HG02759 (cell line): ENCODE results near the gene ZC3H7A.

Experiments used
- ATAC-seq: cut with Tn5 transposase; IDR thresholded peaks from one replicate; pipeline ENCODE4 v1.9.1; 2021; ENCODE audit warnings: mild to moderate bottlenecking, moderate library complexity; ENCODE audit not compliant: unreplicated experiment

The ZC3H7A gene

DNA sequence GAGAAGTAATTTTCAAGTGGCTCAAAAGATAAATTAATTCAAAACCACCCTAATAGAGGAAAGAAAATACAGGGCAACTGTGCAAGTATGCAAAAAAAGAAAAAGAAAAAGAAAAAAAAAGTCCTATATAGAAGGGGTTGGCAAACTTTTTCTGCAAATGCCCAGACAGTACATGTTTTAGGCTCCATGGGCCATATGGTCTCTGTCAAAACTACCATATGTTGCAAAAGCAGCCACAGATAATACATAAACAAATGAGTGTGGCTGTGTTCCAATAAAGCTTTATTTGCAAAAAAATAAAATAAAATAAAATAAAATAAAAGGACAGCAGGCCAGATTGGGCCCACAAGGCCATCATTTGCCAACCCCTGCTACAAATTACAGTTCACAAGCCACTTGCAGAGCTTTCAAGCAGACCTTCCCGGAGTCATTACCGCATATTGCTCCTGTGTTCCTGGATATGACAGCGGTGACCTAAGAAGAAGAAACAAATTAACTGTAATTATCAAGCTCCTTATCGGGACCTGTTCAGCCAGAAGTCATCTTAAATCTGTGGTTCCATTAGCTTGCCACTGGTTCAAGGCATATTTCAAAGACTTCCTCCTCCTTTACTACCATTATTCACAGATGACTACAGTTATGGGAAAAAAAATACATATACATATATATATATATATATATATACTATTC is 15.9 kb downstream of the ZC3H7A start:
- ATAC-seq = no peak

DNA sequence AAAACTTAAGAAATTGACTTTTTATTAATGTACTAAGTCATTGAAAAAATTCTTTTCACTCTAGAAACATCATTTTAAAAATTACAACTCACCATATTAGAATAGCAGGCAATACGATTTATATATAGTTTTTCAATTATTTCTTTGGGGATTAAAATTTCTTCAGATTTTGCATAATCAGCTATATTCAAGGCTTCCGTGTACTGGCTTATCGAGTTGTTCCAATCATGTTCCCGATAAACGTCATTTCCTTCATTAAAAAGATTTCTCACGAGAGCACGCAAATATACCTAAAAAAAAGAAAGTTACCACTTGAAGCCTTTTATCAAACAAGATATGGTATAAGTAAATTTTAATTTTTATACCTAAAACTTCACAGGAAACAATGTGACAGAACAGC is 18.0 kb downstream of the ZC3H7A start:
- ATAC-seq = no peak

DNA sequence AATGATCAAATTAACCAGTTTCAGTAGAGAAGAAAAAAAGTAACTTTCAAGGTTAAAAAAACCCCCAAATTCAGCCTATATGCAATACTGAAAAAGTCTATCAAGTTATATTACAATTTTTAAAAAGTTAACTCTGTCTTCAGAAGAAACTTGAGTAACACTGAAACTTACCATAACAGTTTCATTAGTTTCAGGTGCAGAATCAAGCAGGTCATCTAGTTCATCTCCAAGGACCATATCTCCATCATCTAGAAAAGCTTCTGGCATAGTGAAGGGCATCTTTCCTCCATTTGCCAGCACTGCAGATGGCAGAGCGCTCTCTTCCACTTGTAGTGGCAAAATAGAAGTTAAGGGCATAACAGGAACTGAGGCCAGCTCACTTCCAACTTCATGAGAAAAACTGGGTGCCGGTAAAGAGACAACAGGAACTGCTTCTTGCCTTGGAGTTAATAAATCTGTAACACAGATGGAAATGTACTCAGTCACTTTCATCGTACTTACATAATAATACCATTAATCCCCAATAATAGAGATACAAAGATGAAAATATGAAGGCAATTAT is 22.9 kb downstream of the ZC3H7A start:
- no peak for ATAC-seq

DNA sequence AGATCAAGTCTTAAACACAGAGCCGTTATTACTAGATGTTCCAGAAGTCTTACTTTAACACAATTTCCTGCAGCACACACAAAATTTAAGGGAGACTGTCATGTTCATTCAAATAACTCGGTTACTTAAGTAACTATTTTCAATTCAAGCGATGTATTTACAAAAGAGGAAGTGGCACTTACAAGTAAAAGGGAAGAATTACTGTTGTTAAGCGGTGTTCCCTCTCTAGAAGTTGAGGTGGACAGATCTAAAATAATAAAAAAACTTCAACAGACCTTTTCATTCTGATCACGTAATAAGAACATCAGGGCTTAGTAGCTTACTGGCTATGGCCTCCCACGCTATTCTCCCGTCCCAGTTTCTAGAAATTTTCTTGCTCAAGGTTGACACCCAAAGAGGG is 28.2 kb downstream of the ZC3H7A start:
- peak; percentile 45 for ATAC-seq

DNA sequence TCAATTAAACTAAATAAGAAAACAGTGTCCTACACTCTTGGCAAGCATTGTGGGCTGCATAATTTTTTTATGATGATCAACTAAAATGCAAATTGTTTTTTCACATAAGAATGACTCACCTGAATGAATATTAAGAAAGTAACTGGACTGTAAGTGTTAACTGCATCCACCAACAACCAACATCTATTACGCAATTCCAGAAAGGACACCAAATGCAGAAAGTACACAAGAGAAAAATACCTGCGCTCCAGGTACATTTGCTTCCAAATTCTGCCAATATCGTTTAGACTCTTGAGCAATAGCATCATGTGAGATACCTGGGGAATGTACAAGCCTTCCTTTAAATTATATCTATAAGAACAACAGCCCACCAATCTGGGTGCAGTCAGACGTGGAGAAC is 34.6 kb downstream of the ZC3H7A start:
- no peak for ATAC-seq

DNA sequence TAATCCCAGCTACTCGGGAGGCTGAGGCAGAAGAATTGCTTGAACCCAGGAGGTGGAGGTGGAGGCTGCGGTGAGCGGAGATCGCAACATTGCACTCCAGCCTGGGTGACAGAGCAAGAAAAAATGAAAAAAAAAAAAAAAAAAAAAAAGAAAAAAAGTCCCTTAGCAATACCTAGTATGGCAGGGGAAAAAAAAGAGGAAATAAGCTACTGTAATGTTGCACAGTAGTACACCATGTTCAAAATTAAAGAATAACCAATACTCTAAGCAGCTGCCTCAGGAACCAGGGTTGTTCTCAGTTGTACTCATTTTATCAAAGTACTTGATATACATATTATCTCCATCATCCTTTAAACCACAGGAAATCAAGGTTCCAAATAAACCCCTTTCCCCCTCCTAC is 37.1 kb downstream of the ZC3H7A start:
- no peak for ATAC-seq

DNA sequence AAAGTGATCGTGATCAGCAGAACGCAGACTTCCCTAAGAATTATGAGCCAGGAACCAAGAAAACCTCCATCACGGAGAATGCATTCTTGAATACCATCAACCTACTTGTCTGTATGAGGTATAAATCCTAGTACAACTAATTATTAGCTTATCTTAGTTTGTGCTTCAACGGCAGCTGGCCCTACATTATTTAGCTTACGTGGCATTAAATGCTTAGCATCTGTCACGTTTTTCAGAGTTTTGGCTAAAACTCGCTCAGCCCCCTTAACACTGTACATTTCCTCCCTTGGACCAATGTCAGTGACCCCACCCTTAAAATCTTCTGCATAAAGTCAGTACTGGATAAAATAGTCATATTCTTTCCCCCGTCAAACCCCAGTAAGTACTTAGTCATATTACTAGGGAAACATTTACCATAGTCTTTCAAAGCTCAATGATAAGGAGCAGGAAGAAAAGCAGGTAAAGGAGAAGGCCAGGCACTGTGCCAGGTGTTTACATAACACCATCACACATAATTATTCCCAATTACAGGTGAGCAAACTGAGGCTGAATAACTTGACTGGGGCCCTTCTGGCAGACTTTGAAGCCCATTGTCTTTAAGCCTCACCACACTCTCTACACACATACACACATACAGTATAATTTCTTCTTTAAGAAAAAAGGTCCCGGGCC is 37.8 kb downstream of the ZC3H7A start:
- ATAC-seq = no peak

DNA sequence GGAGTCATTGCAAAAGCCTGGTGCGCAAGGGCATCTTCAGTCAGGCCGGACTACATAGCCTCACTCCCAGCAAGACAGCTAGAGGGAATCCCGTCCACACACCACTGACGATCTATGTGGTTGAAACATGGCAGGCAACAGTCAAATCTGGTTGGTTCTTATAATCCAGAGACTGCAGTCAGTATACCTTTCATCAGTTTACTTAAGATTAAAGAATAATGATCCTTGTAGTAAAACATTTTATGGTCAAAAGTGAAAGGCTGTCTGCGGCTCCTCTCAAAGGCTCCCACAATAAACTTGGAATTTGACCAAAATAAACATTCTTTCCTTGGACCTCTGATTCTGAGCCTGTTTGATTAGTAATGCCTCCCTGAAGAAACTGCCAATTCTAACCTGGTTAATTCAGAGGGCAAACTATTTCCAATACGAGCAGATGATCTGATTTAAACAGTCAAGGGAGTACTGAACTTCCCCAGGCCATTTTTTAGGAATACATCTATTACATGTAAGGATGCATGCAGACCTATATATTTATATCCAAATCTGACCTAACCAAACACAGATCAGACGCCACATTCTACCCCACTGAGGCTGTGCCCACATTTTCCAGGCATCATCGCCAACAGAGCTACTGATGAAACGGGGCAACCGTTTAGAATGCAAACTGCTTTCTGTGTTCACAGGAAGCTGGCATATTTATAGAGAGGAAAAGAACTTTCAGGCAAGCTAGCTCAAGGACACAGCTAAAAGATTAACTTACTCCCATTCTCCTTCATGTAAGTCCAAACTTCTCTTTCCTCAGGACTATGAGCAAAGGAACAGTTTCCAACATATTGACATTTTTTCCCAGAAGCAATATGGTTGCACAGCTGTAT is 39.1 kb downstream of the ZC3H7A start:
- ATAC-seq = no peak

DNA sequence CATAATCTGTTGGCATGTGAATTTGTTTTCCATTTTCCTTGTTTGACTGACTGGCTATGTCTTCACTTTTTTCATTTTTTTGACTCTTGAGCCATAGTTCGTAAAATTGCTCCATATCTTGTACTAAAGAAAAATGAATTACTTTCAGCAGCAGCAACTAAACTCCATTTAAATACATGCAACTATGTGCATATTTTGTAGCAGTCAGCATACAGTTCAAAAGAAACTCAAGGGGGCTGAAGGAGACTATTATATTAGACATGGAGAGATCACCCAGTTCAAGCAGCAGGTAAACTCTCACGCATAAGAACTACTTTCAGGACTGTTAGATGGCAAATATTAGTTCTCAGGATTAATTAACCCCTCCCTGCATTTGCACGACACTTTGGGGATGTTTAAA is 40.8 kb downstream of the ZC3H7A start:
- no peak for ATAC-seq

DNA sequence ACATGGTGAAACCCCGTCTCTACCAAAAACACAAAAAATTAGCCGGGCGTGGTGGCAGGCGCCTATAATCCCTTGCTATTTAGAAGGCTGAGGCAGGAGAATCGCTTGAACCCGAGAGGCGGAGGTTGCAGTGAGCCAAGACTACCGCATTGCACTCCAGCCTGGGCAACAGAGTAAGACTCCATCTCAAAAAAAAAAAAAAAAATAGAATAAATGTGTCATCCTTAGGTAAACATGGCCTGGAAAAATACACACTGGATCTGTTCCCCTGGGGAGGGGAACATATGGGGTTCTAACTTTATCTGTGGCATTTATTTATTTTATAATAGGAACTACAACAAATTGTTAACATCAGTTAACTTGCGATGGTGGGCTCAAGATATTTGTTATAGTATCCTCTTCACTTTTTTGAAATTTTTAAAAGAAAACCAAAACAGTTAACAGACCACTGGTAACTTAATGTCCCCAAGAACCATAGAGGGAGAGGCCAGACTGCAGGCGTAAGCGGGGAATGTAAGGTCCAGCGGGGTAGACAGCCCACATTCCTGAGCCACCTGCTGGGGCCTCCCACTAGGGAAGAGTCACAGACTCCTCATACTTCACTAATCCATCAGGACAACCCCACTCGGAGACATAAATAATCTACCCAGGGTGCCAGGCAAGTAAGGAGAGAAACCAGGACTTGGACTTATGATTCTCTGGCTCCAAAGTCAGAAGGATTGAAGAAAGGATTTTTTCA is 41.9 kb downstream of the ZC3H7A start:
- ATAC-seq = no peak

DNA sequence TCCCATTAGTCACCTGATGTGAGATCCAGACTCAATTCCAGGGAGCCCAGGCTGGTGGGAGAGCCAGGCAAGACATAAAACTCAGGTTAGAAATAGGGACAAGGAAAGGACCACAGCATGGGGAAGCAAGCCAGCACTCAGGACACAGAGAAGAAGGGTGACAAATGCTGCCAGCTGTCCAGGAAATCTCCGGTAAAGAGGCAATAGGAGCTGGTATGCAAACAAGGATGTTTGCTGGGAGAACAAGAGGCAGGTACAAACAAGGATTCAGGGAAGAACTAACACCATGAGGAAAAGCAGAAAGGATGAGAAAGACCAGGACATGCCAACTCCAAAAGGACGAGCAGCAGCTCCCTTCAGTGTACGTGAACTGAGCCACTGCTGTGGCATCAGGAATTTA is 44.2 kb downstream of the ZC3H7A start:
- no peak for ATAC-seq

DNA sequence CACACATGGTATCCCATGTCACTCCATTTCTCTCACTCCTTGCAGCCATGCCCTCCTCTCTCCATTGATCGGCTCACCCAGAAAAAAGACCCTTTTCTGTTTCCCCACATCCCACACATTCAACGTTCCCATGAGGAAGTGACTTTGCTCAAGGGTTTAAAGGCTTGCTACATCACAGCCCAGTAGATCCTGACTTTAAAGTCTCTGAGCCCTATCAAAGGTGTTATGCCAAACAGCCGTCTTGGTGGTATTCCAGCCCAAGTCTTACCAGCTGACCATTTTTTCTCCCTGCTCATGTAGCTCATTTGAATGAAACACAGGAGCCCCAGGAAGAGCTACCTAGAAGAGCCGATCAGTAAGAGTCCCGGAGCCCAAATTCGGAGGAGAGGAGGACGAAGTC is 47.0 kb downstream of the ZC3H7A start:
- ATAC-seq = no peak

DNA sequence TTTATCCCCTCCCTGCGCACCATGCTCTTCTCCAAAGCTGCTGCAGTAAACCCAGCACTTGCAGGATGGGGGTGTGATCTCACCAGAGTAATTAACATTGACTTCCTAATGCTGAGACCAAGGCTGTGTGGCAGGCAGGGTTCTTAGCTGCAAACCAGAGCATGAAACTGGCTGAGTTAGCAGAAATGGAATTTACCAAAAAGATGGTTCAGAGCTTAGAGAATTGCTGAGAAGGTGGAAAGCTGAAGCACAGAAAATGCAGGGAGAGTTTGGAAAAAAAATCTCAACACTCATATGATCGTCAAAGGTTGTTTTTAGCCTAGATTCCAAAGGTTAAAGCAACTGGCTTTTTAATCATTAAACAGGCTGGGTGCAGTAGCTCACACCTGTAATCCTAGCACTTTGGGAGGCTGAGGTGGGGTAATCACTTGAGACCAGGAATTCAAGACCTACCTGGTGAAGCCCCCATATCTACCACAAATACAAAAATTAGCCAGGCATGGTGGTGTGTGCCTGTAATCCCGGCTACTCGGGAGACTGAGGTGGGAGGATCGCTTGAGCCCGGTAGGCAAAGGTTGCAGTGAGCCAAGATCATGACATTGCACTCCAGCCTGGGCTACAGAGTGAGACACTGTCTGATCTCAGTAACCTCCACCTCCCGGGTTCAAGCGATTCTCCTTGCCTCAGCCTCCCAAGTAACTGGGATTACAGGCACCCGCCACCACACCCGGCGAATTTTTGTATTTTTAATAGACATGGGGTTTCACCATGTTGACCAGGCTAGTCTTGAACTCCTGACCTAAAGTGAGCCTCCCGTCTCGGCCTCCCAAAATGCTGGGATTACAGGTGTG is 48.4 kb downstream of the ZC3H7A start:
- no peak for ATAC-seq

DNA sequence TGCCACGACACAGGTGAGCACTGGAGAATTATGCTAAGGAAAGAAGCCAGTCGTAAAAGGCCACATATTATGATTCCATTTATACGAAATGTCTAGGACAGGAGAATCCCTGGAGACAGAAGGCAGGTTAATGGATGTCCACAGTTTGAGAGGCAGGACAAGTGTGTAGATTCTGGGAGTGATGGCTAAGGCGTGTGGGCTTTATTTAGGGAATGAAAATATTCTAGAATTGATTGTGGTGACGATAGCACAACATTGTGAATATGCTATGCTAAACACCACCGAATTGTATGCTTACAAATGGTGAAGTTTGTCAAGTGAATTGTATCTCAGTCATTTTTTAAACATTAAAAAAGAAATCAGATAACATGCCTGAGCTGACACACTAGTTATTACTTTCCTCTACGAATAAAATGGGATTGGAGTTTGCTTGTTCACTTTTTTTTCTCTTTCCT is 49.1 kb downstream of the ZC3H7A start:
- ATAC-seq = no peak

DNA sequence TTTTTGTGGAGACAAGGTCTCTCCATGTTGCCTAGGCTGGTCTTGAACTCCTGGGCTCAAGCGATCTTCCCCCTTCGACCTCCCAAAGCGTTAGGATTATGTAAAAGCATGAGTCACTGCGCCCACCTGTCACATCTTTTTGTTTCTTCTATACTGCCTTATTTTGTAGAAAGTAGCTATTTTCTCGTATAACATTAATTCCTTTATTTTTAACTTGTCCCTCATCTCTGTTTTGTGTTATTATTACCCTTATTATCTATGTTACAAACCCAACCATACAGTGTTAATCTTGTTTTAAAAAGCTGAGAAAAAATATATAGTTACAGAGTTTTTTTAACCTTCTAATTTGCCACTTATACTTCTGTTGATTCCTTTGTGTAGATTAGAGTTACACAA is 53.0 kb downstream of the ZC3H7A start:
- ATAC-seq = no peak

DNA sequence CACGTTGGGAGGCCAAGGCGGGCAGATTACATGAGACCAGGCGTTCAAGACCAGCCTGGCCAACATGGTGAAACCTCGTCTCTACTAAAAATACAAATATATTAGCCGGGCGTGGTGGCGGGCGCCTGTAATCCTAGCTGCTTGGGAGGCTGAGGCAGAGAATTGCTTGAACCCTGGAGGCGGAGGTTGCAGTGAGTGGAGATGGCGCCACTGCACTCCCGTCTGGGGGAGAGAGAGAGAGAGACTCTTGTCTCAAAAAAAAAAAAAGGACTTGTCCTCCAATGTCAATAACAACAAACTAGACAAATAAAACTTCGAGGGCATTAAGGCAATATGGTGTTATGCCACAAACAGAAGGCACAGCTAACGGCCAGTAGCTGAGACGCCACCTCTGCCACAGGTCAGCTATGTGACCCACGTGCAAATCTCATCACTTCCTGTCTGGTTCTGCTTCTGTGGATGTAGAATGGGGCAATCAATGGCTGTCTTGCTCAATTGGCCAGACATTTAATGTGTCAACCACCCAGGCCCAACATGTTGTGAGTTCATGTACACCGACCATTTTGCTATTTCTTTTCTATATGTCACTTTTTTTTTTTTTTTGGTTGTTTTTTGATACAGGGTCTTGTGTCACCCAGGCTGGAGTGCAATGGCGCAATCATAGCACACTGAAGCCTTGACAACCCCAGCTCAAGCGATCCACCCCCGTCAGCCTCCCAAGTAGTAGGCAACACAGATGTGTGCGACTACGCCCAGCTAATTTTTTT is 53.6 kb downstream of the ZC3H7A start:
- no peak for ATAC-seq

DNA sequence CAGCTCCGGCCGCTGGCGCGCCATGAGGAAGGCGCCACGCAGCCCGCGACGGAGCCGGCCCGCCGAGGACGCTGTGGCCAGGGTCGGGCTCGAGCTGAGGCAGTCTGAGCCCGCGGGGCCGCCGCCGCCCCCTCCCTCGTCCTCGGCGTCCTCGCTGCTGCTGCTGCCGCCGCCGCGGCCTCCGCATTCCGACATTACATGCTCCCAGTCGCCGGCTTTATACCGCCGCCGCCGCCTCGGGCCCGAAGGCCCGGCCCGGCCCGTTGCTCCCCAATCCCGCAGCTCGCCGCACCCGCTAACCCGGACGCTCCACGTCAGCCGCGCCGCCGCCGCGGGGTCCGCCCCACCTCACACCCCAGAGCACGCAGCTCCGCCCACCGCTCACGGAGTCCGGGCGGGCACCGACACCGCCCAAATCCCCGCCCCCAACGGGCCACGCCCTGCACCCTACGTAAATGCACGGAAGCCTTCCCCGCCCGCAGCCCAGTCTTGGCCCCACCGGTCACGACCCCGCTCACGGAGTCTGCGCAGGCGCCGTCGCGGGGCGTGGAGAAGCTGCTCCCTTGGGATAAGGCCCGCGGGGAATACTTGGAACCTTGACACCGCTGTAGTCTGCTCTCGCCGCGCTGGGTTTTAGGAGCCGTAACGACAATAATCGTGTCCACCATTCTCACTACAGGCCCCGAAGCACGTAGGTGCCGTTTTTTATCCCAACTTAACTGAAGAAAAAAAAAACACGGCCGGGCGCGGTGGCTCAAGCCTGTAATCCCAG is 54.3 kb downstream of the ZC3H7A start, which contains the start of gene TXNDC11:
TXNDC11 (minus strand) TSS at position 322 of the 772 bp plus-strand sequence; CDS start at position 195, 127 bp downstream.
- peak; percentile 89 for ATAC-seq

DNA sequence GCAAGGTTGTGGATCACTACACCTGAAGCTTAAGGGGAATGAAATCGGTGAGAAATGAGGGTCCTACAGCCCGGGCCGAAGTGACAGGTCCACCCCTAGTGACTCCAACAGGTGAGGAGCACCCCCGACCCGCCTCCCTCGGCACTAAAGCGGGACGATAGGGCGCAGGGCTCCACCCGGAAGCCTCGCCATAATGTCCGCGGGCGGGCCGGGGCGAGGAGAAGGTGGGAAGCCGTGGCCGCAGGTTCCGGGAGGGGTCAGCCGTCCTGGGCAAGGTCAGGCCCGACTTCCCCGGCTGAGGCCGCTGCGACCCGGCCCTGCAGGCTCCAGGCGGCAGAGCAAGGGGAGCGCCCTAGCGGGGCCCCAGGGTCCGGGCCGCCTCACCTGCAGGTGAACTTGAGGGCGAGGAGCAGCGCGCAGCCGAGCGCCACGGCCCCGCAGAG is 54.9 kb downstream of the ZC3H7A start:
- ATAC-seq = no peak
